Measurements from ENCODE around the gene RHOJ.
A peak's percentile ranks its signal among the peaks of the same experiment; 100 is the strongest.
"Not testable (repeated sequence)": the region's sequence is repeated elsewhere in the genome, so short reads cannot be mapped to it uniquely, and the experiment has no call there.

The RHOJ gene

DNA sequence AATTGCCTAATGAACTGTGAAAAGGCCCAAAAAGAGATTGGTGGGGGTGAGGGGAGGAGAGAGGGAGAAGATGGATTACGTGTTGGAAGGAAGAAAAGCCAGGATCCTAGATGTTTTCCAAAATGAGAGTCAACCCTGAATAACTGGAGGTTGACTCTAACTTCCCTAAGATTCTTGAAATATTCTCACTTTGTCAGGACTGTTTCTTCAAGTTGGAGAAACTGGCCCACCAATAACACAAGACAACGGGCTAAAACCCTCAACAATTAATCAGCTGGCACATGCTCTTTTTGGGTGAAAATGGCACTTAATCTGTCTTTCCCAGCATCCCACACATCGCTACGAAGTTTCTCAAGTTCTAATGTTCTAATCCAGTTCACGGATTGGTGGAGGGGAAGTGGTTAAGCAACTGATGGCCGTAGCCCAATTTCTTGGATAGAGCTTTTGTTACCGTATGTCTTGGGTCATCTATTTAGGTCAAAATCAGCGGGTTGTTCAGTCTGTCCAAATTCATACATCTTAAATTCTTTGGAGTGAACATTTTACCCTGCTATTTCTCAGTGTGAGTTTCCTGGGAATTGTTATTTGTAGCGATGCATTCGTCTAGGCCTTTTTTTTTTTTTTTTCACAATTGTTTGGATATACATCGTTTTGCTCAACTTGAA is 65.5 kb downstream of the RHOJ start:
- no peak for DNase-seq

DNA sequence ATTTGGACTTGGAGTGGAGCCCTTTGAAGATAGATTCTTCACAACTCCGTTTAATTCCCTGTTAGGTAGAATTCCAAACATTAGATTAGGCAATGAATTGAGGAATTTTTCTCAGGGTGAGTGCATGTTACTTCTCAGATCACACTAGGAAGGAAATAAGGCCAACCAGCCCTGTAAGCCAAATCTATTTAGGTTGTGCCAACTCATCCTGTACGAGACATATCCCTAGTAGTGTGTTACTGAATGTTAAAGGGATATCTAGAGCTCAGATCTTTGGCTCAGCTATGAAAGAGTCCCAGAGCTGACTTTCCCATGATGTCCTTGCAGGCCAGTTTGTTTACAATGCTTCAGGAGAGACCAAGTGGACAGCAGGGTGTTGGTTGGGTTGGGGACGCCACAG is 68.9 kb downstream of the RHOJ start:
- no peak for DNase-seq

DNA sequence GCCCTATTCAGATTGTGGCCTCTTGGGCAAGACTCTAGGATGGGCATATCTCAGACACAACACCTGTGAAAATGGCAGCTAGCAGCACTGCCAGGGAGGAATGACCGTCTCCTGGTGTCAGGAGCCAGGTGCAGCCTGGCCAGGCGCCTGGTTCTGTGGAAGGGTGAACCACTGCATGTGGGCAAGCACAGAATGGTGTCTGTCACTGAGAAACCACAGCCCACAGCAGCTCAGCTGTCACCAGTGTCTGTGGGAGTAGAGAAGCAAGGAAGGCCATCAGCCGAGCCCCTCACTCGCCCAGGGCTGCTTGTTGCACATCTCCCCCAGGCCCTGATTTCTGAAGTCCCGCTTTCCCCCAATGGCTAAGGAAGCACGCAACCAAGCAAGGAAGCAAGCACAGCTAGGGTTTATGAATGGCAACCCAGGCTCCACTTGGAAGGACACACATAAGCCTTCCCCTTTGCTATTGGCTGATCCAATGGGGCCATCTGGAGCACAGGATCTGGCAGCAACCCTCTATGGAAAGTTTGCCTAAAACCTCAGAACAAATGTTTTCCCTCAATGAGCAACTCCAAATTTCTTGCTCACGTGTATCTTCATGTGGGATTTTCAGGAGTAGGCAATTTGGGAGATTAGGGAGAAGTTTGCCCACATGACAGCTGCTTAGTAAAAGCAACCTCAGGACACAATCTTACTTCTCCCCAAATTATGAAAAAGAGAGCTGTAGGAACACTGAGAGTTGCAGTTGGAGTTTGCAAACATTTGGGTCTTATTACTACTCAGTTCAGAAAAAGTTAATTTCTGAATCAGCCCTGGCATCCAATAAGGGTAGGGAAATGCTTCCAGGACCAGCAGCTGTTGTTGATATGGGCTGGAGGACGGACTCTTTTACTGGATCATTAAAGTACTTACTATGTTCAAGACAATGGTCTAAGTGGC is 69.7 kb downstream of the RHOJ start:
- no peak for DNase-seq

DNA sequence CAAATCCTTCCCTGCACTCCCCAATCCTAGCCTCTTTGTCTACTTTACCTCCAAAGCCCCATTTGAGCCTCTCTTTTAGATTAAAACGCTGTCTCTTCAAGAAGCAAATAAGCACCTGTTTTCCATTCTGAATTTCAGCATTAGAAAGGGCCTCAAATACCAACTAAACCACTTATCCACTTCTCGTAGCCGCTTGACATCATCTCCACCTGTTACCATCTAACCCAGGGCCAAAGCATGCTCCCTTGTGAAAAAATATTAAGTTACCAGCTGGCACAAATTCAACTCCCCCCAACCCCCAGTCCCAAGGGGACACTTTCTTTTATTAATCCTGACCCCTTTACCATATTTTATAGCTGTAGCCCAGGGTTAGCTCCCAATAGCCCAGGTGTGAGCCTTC is 71.4 kb downstream of the RHOJ start:
- peak; percentile 79 for DNase-seq

DNA sequence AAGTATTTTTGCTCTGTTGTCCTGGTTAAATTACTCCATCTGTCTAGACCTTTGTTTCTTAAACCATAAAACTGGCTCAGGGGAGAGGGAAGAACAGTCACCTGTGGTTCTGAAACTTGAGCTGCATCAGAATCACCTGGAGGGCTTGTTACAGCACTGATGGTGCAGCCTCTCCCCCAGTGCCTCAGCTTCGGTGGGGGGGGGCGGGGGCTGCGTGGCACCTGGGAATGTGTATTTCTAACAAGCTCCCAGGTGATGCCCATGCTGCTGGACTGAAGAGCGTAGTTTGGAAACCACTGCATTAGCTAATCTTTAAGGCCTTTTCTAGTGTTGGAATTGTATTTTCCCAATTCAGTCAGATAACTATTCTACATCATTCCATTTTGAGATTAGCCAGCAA is 71.8 kb downstream of the RHOJ start:
- DNase-seq = peak; percentile 83

DNA sequence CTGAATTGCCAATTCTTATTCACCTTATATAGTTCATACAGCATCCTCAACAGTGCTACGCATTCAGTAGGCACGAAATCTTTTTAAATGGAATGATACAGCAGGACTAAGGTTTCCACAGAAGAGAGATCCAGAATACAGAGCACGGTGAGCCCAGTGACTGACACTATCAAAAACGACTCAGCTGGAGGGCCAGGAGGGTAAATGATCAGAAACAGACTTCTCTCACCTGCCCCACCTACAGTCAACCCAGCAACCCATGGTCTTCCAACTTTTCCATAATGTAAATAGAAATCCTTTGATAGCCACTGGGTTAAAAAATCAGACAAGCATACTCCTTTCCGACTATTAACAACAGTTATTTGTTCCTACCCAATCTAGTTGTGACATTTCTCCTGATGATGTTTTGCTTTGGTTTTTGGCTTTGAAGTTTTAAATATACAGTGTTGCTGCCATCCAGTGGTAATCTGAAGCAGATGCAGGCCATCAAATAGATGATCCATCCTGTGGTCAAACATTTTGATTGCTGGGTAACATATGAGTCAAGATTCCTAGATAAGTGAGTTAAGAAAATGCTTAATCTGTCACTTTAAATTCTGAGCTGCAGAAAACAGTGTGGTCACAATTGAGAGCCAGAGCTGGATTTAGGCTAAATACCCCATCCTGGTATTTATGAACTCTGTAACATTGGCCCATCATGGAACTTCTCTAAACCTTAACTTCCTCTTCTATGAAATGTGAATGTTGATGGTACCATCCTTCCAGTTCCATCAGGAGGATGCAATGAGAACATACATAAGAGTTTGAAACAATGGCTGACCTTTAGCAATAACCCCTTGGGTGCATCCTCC is 72.5 kb downstream of the RHOJ start:
- peak; percentile 71 for DNase-seq

DNA sequence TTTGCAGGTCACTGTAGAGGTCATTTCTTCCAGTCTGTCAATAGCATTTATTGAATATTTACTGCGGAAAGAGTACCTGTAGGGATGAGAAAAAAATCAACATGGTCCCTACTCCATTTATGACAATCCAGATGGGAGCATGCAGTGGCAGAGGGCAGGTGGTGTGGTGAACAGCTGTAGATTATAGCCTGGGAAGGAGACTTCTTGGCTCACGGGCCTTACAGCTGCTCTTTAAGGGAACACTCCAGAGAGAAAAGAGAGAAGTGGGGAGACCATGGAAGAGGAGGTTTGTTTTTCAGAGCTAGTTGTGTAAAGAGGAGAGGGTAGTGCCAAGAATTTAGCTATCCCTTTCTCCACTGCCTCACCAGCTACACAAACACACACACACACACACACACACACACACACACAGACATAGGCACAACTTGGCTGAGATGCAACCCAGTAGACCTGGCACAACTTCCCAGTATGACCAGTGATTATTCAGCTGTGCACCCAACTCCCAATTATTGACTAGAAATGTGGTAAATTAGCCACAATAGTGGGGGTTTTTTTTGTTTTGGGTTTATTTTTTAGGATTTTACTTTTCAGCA is 73.4 kb downstream of the RHOJ start:
- peak; percentile 80 for DNase-seq

DNA sequence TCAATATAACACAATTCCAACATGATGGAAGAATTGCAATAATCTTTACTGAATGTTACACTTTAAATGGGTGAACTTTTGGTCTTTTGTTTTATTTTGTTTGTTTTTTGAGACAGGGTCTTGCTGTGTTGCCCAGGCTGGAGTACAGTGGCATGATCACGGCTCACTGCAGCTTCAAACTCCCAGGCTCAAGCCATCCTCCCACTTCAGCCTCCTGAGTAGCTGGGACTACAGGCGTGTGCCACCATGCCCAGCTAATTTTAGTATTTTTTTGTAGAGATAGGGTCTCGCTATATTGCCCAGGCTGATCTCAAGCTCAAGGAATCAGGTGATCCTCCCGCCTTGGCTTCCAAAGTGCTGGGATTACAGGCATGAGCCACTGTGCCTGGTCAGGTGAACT is 75.7 kb downstream of the RHOJ start:
- DNase-seq = not testable (repeated sequence)

DNA sequence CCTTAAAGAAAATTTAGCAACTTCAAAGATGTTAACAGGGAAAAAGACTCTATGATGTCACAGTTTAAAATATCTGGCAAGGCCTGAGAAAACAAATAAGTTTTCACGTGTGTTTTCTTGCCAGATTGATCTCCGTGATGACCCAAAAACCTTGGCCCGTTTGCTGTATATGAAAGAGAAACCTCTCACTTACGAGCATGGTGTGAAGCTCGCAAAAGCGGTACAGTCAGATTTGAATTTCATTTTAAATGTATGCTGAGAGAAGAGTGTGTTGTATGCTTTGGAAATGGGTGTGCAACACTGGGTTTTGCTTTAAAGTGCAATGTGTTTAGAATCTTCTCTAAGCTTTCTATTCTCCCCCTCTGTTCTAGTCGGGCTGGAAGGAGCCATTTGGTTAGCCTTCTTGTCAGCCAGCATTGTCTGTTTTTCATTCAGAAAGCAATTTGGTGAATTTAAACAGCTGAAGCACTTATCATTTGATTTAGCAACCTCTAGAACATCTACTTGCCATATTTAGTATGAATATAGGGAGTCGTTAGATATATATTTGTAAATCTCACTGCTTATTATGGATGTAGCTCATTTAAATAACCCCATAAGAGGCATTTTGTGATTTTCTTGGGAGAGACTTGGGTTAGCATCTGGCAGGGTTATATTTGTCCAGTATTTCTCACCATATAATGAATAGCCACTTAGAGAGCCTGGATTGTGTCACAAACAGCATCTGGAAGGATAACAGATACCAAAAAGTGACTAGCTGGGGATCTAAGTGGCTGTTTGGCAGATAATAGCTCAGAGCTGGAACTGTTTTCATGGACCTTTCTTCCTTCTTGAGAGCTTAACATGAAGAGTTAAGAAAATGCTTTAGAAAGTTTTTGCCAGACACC is 79.0 kb downstream of the RHOJ start:
- no peak for DNase-seq

DNA sequence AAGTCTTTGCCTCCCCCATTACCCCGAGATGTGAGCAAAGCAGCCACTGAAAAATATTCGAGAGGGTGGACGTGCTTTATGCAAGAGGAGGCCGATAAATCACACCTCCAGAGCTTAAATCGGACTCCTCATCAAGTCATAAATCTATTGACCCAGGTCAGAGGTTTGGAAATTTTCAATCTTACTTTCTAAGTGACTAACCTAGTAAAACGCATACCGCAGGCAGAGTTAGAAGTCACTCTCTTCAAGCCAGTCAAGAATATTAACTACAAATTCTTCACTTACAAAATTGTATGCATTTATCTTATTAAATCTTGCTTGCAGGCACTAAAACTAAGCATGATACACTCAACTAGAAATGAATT is 79.6 kb downstream of the RHOJ start:
- DNase-seq = no peak

DNA sequence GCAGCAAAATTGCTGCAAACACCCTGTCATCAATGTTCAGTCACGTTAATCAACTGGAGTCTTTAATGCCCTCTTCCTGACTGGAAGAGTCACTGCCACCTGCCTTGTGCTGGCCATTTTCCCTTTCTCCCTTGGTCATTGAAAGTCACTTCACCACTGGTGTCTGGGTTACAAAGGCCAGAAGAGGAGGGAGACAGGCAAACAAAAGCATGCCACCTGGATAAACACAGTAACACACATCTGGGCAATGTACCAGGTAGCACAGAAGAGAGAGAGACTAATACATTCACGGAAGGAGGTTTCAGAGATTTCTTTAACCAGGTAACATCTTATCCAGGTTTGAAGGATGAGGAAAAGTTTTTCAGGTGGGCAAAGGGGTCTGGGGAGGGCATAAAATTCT is 81.8 kb downstream of the RHOJ start:
- DNase-seq = peak; percentile 94

DNA sequence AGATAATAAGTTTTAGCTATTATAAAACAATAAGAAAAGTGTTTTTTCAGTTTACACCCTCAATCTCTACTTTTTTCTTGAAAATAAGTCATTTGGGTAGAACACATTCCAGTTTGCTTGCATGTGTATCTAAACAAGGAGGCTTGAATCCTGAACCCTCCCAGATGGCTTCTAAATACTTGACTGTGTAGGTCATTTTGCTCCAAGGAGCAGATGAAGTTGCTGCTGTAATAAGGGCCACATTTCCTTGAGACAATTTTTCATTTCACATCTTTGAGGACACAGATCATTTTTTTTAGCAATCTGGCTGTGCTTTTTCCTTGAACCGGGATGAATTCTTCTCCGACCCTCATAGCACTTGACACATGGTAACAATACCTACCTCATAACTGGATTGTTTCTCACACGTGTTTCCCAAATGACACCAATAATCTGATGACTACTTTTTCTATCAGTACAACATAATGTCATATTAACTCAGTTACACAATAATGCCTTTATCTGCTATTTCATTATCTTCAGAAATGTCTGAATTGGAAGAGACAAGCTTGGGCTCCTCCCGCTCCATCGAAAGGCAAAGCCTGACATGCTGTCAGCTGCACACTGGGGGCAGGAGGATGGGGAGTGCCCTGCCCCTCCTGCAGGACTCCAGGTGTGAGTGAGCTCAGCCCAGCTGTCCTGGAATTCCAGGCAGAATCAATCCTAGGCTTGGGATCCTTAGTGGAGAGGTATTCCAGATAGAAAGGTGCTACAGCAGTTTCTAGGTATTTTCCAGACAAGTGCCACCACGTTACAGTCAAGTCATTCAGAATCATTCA is 83.6 kb downstream of the RHOJ start:
- DNase-seq = peak; percentile 5

DNA sequence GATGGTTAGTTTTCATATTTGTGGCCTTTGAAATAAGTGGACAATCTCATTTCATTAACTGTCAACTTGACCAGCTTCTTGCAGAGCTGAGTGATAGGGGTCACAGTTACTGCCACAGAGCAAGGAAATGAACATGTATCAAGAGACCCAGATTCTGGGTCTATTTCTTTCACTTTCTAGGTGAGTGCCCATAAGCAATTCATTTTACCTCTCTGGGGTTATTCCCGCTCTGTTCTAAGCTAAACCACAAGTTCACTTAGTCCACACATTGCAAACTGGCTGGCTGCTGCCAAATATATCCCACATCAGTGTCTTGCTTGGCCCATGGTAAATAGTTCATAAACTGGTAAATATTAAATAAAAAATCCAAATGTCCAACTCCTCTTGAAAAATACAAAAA is 84.6 kb downstream of the RHOJ start:
- DNase-seq = no peak

DNA sequence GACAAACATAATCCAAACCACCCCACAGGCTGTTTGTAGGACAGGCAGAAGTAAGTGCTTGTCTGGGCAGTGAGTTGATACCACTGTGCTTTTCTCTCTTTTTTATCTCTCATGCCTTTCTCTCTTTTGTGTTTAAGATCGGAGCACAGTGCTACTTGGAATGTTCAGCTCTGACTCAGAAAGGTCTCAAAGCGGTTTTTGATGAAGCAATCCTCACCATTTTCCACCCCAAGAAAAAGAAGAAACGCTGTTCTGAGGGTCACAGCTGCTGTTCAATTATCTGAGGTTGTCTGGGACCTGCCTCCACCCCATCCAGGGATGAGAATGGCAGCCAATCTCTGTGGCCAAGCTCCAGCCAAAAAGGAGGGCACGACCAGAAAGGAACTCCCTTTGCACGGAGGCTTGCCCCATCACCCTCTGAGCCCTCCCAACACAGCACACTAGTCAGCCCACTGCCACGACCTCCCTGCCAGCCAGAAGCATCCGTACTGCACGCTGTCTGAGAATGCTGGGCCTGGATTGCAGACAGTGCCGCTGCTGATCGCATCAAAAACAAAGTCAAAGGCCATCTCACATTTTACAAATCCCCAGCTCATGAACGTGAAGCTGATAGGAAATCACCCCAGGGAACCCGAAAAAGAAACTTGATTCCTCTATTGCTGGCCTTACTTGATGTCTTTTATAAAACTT is 86.6 kb downstream of the RHOJ start:
- DNase-seq = no peak

DNA sequence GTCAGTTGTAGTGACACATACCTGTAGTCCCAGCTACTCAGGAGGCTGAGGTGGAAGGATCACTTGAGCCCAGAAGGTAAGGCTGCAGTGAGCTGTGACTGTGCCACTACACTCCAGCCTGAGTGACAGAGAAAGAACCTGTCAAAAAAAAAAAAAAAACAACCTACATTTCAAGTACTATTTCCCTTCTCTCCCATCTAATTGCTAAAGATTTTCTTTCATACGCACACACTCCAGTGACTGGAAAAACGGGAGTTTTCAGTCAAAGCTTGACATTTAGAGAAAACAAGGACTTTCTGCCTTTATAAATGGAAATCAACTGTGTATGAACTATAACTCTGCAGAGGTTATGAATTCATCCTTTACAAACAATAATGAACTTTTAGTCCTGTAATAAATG is 88.6 kb downstream of the RHOJ start:
- no peak for DNase-seq

DNA sequence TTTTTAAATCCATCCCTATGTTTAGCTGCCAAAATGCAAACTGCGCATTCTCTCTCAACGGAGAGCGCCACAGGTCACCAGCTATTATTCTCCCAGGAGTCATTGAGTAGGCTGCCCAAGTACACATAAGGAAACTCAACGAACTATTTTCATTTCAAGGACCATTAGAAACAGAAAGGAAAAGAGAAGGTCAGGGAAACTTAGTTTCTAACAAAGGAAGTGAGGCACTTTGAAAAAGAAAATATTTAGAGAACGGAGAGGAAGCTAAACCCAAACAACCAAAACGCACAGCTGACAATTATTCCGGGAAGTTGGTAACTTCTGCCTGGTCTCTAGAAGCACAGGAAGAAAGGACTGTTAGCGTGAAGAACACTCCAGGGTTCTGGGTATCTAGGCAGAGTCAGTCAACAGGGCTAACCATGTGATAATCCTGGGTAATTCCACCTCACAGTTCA is 91.0 kb downstream of the RHOJ start:
- DNase-seq = no peak

DNA sequence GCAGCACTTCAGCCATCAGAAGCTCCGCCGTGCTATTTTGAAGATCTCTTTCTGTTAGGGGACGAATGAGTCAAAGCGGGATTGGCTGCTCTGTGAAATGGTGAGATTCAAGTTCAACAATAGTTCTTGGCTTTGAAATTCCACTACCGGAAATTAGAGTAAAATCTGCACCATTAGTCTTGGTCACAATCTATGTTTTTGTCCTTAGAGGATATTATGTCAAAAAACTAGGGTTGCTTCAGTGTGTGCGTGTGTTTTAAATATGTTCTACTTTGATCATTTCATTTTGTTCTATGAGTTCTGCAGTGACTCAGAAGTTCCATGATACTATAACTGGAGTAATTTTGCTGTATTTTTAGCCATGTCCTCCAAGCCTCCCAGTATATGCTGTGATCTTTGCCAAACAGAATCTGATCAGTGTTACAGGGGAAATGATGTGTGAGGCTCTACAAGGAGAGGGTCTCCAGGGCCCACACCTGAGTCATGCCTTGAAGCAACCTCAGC is 91.9 kb downstream of the RHOJ start:
- DNase-seq = no peak

DNA sequence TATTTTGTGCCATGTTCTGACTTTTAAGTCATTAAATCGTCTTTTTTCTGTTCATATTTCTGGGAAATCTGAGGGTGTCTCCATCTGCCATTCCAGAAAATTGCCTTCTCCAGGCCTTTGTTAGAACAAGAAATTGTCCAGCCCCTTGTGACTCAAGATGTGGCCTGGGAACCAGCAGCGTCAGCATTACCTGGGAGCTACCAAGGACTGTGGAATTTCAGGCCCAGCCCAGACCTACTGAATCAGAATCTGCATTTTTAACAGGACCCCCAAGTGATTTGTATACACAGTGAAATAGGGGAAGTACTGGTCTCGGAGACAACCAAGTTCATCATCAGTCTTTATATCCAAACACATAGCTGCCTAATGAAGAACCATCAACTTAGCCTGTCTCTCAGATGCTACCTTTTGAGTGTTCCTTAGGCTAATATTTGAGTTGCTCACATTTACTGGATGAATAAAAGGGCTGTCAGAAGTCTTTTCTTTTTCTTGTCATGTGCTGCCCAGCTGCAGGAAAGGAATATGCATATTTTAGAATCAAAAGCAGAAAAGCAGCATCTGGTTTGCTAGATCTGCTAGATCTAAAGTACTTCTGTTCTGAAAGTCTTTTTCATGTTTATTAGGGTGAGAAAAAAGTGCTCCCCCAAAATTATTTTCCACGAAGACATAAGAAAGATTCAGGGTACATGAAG is 93.3 kb downstream of the RHOJ start:
- peak; percentile 30 for DNase-seq

DNA sequence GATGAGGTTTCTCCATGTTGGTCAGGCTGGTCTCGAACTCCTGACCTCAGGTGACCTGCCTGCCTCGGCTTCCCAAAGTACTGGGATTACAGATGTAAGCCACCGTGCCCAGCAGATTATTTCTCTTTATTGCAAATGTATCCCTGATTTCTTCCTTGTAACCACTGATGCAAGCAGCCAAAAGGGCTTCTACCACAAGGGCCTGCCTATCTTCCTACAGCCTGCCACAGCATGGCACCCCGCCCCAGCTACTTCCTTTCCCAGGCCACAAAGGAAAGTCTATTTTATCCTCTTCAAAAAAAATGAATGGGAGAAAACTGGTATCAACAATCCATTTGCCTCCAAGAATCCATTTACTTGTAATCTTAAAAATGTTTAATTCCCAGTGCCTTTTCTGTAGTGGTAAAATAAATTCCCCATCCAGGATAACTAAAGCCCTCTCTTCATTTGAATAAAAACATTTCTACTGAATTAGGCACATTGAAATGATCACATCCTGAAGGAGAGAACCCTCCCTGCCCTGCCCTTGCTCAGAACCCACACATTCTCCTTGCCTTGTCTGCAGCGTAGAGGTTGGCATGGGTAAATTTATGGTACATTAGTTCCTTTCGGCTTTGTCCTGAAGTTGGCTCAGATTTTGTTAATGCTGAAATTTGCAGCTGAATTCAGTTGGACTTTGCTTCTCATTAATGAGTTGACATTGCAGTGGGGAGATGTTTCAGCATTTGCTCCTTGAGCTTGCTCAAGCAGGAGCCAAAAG is 95.3 kb downstream of the RHOJ start:
- DNase-seq = no peak
